Activated naive CD4-positive, alpha-beta T cell treated with anti-CD3 and anti-CD28 coated beads, Interleukin-2, amount 50 U/mL, for 72 hours (primary cell): ENCODE data around the gene PCYT1B. TPM values are rescaled to one million over a fixed set of nuclear protein-coding genes. Genes with fewer than 3 reads are reported as not detected.

Experiments used
- ATAC-seq, 2 donors: fragments of 150-1000 bp; cut with Tn5 transposase; 2 replicates each; pipeline ENCODE4 v1.10.0; 2021; ENCODE audit warnings: mild to moderate bottlenecking in 2 of 2, moderate library complexity in 2 of 2
- DNase-seq, 2 donors: peaks; one replicate each; pipeline ENCODE4 v3.0.0; 2021 to 2022; ENCODE audit warnings: low spot score in 2 of 2
- H3K27ac Mint-ChIP-seq, 2 donors: one replicate each; pipeline ENCODE4 v1.8.0; 2022; ENCODE audit warnings: mild to moderate bottlenecking in 2 of 2, mixed read lengths in 2 of 2
- H3K36me3 Mint-ChIP-seq, 2 donors: one replicate each; pipeline ENCODE4 v1.8.0; 2022; ENCODE audit warnings: mixed read lengths in 2 of 2
- H3K9me3 Mint-ChIP-seq, 2 donors: one replicate each; pipeline ENCODE4 v1.8.0; 2022; ENCODE audit warnings: mixed read lengths in 2 of 2
- total RNA-seq, 2 donors: library from RNA; stranded (reverse); gene quantifications; one replicate each; pipeline ENCODE4 v1.2.3, GENCODE V29; 2022

The PCYT1B gene
- total RNA-seq, result 1 to 10 TPM in 1 of 2 donors, under 1 TPM in 1; 0.05 to 1.0 TPM

DNA sequence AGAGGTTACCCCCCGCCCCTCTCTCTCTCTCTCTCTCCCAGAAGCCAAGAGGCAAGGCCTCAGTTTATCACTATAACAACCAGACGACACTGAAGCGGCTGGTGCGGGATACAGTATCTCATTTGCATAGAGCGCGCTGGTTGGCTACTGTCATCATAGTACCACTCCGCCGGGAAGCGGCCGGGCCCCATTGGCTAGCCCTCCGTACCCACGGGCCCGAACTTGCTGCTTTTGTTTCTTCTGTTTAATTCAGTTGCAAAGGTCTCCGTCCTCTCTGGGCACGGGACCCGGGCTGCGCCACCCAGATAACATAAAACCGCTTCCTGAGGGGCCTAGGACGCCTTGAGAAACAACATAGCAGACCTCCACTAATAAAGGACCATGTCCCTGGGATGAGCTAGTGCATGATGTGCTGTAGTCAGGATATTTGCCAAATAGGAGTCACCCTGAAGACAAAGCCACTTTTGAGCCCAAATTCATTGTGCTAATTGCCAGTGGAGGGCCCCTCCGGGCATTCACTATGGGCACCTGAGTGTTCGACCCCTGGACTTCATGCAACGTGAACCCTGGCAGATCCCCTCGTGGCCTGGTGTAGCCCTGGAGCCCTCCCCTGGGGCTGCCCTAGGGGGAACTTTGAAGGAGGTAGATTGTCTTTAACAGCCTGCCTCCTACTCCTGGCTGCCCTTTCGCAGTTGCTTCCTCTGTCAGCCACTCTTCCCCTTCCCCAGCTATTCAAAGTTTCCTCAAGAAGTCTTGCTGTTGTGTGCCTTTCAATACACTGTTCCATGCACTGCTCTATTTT lies at the start of gene PCYT1B:
Gene PCYT1B (minus strand): TSS at position 91 of the 802 bp plus-strand sequence. CDS start 242 bp downstream, outside the sequence.
- Mint-ChIP-seq H3K36me3 (no peaks in the 10 kb centered on the region), H3K9me3 (no peaks in the 10 kb centered on the region), H3K27ac (peak within 1 kb of the TSS; percentile 47 to 67)
- ATAC-seq (peak; percentile 100), DNase-seq (peak; percentile 54 to 58)

DNA sequence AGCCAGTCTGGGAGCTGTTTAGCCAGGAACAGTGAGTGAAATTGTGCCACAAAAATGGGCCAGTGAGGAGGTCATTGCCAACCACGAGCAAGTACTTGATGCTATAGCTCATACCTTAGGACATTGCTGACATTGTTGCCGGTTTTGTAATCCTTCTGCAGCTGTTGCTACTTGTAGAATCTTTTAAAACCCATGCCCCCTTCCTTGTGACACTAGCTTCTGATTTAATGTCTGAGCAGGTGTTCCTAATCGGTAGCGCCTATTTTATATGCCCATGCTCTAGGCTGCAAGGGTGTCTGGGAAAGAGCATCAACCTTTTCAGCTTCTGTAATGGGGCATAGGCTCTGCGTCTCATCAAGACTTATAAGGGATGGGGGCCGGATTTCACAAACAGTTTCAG lies 49.1 kb upstream of the PCYT1B start:
- no peak overlapping the region for H3K27ac Mint-ChIP-seq
- peaks cover 13 to 19% of the 10 kb centered on the region in 2 donors for H3K36me3 Mint-ChIP-seq
- DNase-seq, result no peak
- no peak for ATAC-seq
- H3K9me3 Mint-ChIP-seq, result no peaks in the 10 kb centered on the region

DNA sequence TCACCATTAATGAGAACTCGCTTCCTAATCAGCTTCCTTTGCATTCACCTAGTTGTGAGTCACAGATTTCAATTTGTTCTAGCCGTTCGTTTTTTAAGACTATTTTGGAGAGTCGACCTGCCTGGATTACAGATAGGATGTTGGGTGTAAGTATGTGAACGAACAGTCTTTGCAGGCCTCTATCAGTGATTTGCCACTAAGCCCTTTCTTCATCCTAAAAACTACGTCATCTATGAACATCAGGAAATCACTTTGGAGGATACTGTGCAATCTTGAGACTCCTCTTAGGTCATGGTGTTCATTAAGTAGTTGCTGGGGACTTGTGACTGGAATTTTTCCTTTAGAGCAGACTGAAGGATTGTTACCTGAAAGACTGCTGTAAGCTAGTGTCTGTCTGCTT lies 47.7 kb upstream of the PCYT1B start:
- Mint-ChIP-seq H3K36me3 (peaks cover 13 to 14% of the 10 kb centered on the region in 2 donors), H3K27ac (peak overlapping the region; percentile 85 to 88), H3K9me3 (no peaks in the 10 kb centered on the region)
- no peak for ATAC-seq
- DNase-seq, result no peak

DNA sequence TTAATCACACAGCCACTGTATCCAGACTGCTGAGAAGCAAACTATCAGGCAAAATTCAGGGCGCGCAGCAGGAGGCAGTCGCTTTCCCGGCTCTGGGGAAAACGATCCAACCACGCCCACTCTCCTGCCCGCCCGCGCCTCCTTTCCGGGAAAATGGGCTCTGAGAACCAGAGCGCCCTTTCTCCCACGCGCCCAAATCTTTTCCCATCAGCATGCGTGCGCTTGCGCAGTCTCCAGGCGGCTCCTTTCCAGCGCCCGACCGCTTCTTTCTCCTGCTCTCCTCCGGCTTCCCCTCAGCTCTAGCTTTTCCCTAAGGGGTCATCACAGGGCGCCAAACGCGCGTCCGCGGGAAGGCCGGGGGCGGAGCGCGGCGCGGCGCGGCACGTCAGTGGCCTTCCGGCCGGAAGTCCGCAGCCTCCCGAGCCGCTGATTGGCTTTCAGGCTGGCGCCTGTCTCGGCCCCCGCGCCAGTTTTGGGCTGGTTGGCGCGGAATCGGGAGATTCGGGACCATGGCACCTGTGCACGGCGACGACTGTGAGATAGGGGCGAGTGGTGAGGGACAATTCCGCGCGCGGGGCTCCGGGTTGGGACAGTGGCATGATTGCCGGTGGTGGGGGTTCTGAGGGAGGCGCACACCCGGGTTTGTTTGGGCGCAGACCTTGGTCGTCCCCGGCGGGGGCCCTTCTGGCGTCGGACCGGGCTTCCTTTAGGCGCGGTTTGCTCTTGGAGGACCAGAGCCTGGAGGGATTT lies 46.5 kb upstream of the PCYT1B start, which contains the start of gene POLA1:
Gene POLA1 (plus strand): TSS at position 466 of the 750 bp plus-strand sequence. CDS start 44 bp downstream, at position 510.
- DNase-seq, result peak; percentile 74 to 85
- H3K27ac Mint-ChIP-seq, result peak within 1 kb of the TSS; percentile 88 to 97
- H3K36me3 Mint-ChIP-seq, result peaks cover 12 to 13% of the 10 kb centered on the region in 2 donors
- H3K9me3 Mint-ChIP-seq, result no peaks in the 10 kb centered on the region
- peak; percentile 99 for ATAC-seq

DNA sequence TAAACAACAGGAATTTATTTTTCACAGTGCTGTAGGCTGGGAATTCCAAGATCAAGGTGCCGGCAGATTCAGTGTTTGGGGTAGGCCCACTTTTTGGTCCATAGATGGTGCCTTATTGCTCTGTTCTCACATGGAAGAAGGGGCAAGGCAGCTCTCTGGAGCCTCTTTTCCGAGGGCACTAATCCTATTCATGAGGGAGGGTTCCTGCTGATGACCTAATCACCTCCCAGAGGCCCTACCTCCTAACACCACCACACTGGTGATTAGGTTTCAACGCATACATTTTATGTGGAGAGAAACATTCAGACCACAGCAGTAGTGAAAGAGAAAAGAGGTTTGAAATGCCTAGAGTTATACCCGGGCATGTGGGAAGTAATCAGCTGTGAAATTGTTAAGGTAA lies 45.2 kb upstream of the PCYT1B start:
- Mint-ChIP-seq H3K36me3 (peaks cover 12 to 13% of the 10 kb centered on the region in 2 donors), H3K27ac (no peak overlapping the region), H3K9me3 (no peaks in the 10 kb centered on the region)
- DNase-seq (no peak), ATAC-seq (no peak)

DNA sequence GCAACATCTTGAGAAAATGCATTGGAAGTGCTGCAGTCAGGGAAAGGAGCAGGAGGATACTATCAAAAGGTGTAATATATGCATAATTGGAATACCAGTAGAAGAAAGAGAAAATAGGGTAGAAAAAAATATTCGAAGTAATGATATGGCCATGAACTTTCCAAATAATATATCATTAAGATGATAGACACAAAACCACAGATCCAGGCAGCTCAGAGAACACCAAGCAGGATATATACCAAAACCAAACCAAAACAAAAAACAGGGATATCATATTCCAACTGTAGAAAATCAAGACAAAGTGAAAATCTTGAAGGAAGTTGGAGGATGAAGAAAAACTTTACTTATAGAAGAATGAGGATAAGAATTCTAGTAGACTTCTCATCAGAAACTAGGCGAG lies 36.9 kb upstream of the PCYT1B start:
- no peak overlapping the region for H3K27ac Mint-ChIP-seq

DNA sequence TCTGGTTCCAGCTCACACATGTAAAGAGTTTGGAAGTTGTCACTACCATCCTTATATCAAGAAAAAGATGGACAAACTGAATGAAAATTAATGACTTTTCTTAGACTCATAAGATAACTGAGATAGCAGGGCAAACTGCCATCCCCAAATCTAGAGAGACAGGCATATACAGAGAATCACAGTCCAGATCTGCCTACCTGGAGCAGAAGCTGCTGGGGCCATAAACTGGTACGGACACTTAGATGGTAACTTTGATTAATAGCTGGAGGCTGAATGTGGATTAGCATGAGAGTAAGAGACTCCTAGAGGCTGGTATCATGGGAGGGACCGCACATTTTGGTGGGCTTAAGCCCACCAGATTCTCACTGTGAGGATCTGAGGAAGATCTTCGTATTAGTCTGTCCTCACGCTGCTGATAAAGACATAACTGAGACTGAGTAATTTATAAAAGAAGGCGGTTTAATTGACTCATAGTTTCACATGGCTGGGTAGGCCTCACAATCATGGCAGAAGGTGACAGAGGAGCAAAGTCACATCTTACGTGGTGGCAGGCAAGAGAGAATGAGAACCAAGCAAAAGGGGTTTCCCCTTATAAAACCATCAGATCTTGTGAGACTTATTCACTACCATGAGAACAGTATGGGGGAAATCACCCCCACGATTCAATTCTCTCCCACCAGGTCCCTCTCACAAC lies 35.7 kb upstream of the PCYT1B start:
- Mint-ChIP-seq H3K27ac (peak overlapping the region; percentile 71 to 94), H3K9me3 (peaks cover 0 to 12% of the 10 kb centered on the region in 2 donors), H3K36me3 (peaks cover 0 to 20% of the 10 kb centered on the region in 2 donors)
- peak; percentile 96 to 98 for ATAC-seq
- peak; percentile 17 to 59 for DNase-seq

More for the DNA sequence above, 36.9 kb upstream of the PCYT1B start:
- Mint-ChIP-seq H3K36me3 (peaks cover 0 to 20% of the 10 kb centered on the region in 2 donors), H3K9me3 (peaks cover 0 to 12% of the 10 kb centered on the region in 2 donors)
- ATAC-seq (no peak), DNase-seq (no peak)

DNA sequence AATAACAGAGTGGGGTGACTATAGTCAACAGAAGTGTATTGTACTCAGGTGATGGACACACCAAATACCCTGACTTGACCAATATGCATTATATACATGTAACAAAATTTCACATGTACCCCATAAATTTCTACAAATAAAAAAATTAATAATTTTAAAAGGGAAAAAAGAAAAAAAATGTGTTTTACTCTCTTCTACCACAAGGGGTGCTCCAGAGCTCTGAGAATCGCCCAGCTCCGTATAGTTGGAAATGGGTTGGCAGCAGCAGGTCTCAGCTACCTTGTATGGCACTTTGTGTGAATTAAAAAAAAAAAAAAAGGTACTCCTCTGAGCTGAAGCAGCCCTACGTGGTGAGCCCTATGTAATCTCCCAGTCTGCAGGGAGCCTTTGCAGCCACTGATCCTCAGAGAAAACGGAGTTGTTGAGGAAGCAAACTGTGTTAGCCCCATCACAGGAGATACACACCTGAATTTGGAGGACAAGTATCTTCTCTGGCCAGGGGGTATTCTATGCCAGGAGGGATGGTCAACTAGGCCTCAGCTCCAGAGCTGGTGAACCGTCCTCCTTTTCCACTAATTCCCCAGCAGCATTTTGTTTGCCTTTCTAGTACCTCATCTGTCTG lies 29.4 kb upstream of the PCYT1B start:
- DNase-seq, result no peak
- peak in 1 of 2 donors; percentile 62 for ATAC-seq
- H3K9me3 Mint-ChIP-seq, result no peaks in the 10 kb centered on the region
- H3K27ac Mint-ChIP-seq, result no peak overlapping the region
- no peaks in the 10 kb centered on the region for H3K36me3 Mint-ChIP-seq

DNA sequence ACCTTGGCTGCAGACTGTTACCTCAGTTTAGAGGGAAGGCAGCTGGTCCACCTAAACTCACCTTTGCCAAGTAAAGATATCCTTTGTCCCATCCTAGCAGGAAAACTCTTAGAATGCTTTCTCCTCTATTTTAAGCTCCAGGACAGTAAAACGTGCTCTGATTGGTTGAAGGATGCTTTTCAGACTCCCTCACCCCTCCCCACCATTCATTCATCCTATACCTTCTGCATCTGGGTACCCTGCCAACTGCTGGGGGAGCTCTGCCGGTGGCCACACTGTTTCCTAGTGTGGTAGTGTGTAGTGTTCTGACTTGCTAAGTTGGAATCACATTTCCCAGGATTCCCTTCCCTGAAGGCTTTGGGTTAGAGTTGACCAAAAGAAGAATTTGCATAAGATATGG lies 26.3 kb upstream of the PCYT1B start:
- ATAC-seq (no peak), DNase-seq (no peak)
- Mint-ChIP-seq H3K9me3 (no peaks in the 10 kb centered on the region), H3K27ac (no peak overlapping the region), H3K36me3 (no peaks in the 10 kb centered on the region)

DNA sequence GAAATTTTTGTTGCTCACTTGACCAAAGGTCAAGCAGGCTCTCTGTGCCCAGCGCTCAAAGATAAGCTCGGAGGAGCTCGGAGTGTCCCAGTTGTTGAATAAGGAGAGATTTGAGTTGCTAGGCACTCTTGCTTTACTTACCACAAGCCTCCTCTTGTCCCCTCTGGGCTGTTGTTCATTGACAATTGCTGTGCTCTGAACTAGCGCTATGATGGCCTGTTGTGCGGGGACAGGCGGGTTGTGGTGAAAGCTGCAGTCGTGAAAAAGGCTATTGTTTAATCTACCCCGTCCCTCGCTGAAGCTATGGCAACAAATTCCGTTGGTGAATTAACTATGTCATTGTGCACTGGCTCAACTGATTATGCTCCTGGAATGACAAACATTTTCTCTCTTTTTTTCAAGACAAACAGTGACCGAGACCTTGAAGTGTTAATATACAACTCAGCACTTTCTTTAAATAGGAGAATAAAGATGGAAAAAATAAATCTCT lies 25.6 kb upstream of the PCYT1B start:
- DNase-seq (no peak), ATAC-seq (no peak)
- H3K9me3 Mint-ChIP-seq, result no peaks in the 10 kb centered on the region
- H3K36me3 Mint-ChIP-seq, result no peaks in the 10 kb centered on the region
- H3K27ac Mint-ChIP-seq, result no peak overlapping the region

DNA sequence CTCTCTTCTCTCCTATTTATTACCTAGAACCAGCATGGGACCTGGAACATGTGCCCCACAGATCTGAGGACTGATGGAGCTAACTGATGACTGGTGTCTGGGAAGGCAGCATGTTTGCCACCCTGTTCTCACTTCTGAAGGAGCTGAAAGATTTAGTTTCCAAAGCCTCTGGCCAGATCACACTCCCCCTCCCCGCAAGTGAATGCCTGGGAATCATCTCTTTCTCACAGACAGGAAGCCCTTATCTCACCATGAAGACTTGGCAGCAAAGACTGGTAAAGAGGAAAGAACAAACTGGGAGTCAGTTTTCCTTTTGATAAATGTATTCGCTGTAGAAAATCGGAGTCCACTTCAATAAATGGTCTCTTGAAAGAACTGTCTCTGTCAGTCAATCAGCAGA lies 21.0 kb upstream of the PCYT1B start:
- ATAC-seq, result no peak
- DNase-seq, result no peak
- Mint-ChIP-seq H3K9me3 (no peaks in the 10 kb centered on the region), H3K27ac (no peak overlapping the region), H3K36me3 (no peaks in the 10 kb centered on the region)

DNA sequence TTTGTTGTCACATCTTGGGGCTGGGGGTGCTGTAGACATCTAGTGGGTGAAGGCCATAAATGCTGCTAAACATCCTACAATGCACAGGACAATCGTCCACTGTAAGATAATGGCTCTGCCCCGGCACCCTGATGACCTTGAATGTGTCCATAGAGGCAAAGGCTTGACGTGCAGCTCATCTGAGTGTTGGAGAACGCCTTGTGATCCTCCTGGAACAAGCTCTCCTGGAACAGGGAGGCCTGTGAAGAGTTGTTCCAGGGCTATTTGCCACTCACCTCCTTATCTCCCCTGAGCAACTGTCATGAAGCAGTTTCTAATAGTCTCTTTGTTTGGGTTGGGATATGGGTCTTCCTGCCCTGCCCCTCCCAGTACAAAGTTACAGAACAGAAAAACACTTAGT lies 15.2 kb upstream of the PCYT1B start:
- ATAC-seq (no peak), DNase-seq (no peak)
- no peak overlapping the region for H3K27ac Mint-ChIP-seq
- no peaks in the 10 kb centered on the region for H3K36me3 Mint-ChIP-seq
- no peaks in the 10 kb centered on the region for H3K9me3 Mint-ChIP-seq

DNA sequence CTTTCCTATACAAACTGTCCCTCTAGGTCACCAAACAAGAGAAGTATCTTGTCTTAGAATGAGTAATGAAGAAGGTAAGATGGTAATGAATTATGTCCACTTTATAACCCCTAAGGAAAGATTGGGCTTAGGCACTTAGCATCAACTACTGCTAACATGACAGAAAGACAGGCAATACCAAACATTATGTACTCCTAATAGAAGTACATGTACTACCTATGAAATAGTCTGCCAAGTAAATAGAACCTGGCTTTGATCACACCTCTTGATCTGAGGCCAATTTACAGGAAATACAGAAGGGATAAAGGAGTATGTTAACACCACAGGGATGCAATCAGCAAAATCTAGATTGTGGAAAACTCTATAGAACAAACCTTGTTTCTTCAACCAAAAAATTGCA lies 14.1 kb upstream of the PCYT1B start:
- ATAC-seq (no peak), DNase-seq (no peak)
- H3K9me3 Mint-ChIP-seq, result no peaks in the 10 kb centered on the region
- H3K27ac Mint-ChIP-seq, result no peak overlapping the region
- H3K36me3 Mint-ChIP-seq, result no peaks in the 10 kb centered on the region

DNA sequence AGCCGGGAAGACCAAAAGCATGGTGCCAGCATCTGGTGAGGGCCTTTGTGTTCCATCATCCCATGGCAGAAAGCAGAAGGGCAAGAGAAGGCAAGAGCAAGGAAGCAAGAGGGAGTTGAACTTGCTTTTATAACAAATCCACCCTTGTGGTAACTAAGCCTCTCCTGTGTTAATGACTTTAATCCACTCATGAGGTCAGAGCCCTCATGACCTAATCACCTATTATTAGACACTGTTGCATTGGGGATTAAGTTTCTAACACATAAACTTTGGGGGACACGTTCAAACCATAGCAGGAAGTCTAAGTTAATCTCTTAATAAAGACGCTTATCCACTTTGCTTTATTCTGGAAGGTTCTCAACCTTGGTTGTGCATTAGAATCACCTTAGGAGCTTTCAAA lies 12.5 kb upstream of the PCYT1B start:
- no peaks in the 10 kb centered on the region for H3K9me3 Mint-ChIP-seq
- H3K36me3 Mint-ChIP-seq, result no peaks in the 10 kb centered on the region
- ATAC-seq (no peak), DNase-seq (no peak)
- no peak overlapping the region for H3K27ac Mint-ChIP-seq

DNA sequence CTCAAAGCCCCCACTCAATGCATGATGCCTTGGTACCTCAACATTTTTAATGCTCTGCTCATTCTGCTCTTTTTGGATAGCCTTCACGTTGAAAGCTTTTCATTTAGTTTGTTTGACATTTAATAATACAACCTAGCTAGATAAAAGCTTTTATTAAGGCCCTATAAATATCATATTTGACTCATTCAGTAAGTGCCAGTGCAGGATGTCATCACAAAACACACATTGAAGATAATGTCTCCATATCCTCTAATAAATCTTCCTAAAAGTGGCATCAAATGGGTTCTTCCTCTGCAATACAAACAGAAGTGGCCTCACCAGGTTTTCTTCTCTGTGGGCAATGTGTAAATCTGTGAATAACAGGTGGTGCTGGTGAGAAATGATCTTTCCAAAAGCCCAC lies 12.0 kb upstream of the PCYT1B start:
- Mint-ChIP-seq H3K36me3 (no peaks in the 10 kb centered on the region), H3K27ac (no peak overlapping the region), H3K9me3 (no peaks in the 10 kb centered on the region)
- DNase-seq, result no peak
- no peak for ATAC-seq

DNA sequence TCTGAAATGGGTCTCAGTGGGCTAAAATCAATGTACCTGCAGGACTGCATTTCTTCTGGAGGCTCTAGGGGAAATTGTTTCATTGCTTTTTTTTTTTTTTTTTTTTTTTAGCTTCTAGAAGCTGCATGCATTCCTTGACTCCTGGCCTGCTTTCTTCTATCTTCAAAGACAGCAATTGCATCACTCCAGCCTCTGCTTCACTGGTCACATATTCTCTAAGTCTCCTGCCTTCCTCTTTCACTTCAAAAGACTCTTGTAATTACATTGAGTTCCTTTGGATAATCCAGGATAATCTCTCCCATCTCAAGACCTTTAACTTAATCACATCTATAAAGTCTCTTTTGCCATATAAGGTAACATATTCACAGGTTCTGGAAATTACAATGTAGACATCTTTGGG lies 11.3 kb upstream of the PCYT1B start:
- ATAC-seq, result no peak
- Mint-ChIP-seq H3K27ac (no peak overlapping the region), H3K36me3 (no peaks in the 10 kb centered on the region), H3K9me3 (no peaks in the 10 kb centered on the region)
- no peak for DNase-seq
